GM23248 (cell line): ENCODE measurements around the gene FAM89B. TPM values are rescaled to one million over a fixed set of nuclear protein-coding genes. Genes with fewer than 3 reads are reported as not detected.

Experiments
- DNase-seq: peaks from one replicate; pipeline ENCODE4 v3.0.0-alpha.2; 2015
- H2AFZ ChIP-seq: fragments of 200-600 bp; sonication (generic); 2 replicates; pipeline ENCODE4 v1.6.1; 2016; ENCODE audit warnings: antibody characterized with exemption
- H3F3A ChIP-seq: fragments of 200-600 bp; sonication (generic); 2 replicates; pipeline ENCODE4 v1.6.1; 2016; ENCODE audit warnings: mild to moderate bottlenecking, antibody characterized with exemption, mixed run types; ENCODE audit not compliant: insufficient read depth
- H3K27ac ChIP-seq: fragments of 200-600 bp; sonication (generic); 2 replicates; pipeline ENCODE4 v1.5.1; 2016; ENCODE audit warnings: mild to moderate bottlenecking
- H3K27me3 ChIP-seq: fragments of 200-600 bp; sonication (generic); replicated peaks from 2 replicates; pipeline ENCODE4 v1.6.1; 2016; ENCODE audit warnings: mild to moderate bottlenecking; ENCODE audit not compliant: insufficient read depth
- H3K36me3 ChIP-seq: fragments of 200-600 bp; sonication (generic); 2 replicates; pipeline ENCODE4 v1.6.1; 2016; ENCODE audit warnings: low read depth, mild to moderate bottlenecking
- H3K4me1 ChIP-seq: fragments of 200-600 bp; sonication (generic); 2 replicates; pipeline ENCODE4 v1.6.1; 2016; ENCODE audit warnings: mild to moderate bottlenecking; ENCODE audit not compliant: insufficient read depth
- H3K4me2 ChIP-seq: fragments of 200-600 bp; sonication (generic); one replicate; pipeline ENCODE4 v1.6.1; 2016; ENCODE audit warnings: mild to moderate bottlenecking; ENCODE audit not compliant: unreplicated experiment
- H3K4me3 ChIP-seq: fragments of 200-600 bp; sonication (generic); 2 replicates; pipeline ENCODE4 v1.5.1; 2016; ENCODE audit warnings: mild to moderate bottlenecking
- H3K79me2 ChIP-seq: fragments of 200-600 bp; sonication (generic); 2 replicates; pipeline ENCODE4 v1.6.1; 2016; ENCODE audit warnings: mild to moderate bottlenecking; ENCODE audit not compliant: insufficient read depth
- H3K9ac ChIP-seq: fragments of 200-600 bp; sonication (generic); 2 replicates; pipeline ENCODE4 v1.6.1; 2016; ENCODE audit warnings: mild to moderate bottlenecking
- H3K9me2 ChIP-seq: fragments of 200-600 bp; sonication (generic); 2 replicates; pipeline ENCODE4 v1.6.1; 2016; ENCODE audit warnings: mixed run types, mild to moderate bottlenecking, moderate library complexity; ENCODE audit not compliant: insufficient read depth
- H3K9me3 ChIP-seq: fragments of 200-600 bp; sonication (generic); one replicate; pipeline ENCODE4 v1.6.1; 2017; ENCODE audit warnings: low read depth
- H4K20me1 ChIP-seq: fragments of 200-600 bp; sonication (generic); 2 replicates; pipeline ENCODE4 v1.6.0; 2016; ENCODE audit not compliant: insufficient read depth
- EZH2 ChIP-seq: fragments of 200-600 bp; sonication (generic); IDR thresholded peaks from 2 replicates; pipeline ENCODE4 v1.6.1; 2018; ENCODE audit warnings: antibody characterized with exemption, mild to moderate bottlenecking; ENCODE audit not compliant: insufficient read depth, poor library complexity, severe bottlenecking
- EZH2phosphoT487 ChIP-seq: fragments of 200-600 bp; sonication (generic); IDR thresholded peaks from 2 replicates; pipeline ENCODE4 v1.6.1; 2018; ENCODE audit warnings: antibody characterized with exemption, moderate library complexity, mild to moderate bottlenecking, low read depth; ENCODE audit not compliant: insufficient read depth
- WGBS, 2 experiments: methylation state at CpG; one replicate each; pipeline ENCODE4 v1.1.6; 2015 to 2017; ENCODE audit warnings: low lambda C conversion rate in 2 of 2, low coverage in 1 of 2; ENCODE audit errors: missing lambda C conversion rate in 2 of 2; 5-methylcytosine and 5-hydroxymethylcytosine counted together
- in situ Hi-C: fragments of 300-500 bp; cut with MboI; formaldehyde crosslinking; loops from 2 replicates; pipeline ENCODE4 v1.15.0; 2020
- polyA plus RNA-seq: library from polyadenylated mRNA; unstranded; fragments of >200 nt; fragmentation: Nextera tagmentation; extraction: Ambion mirVana; gene quantifications from 2 replicates; pipeline ENCODE4 v1.2.1, GENCODE V29; 2016
- total RNA-seq: library from RNA; depleted of rRNA; stranded (reverse); fragments of >200 nt; shearing (Covaris generic); gene quantifications from 2 replicates; pipeline ENCODE4 v1.2.3, GENCODE V29; 2014

The FAM89B gene
- total and polyA plus RNA-seq, 2 experiments from 2014 or later = 67.0 to 73.1 TPM

DNA sequence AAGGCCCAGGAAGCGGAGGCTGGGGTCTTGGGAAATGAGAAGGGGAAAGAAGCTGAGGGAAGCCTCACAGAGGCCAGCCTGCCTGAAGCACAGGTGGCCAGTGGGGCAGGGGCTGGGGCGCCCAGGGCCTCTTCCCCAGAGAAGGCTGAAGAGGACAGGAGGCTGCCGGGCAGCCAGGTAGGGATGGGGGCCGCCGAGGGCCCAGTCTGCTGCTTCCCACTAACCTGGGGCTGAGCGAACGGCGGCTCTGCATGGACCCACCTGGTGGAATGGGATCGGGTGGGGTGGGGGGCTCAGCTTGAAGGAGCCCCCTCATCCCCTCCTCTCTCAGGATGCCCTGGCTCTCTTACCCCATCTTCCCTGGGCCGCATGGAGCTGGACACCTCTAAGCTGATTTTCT, 11.3 kb downstream of the FAM89B start:
- peaks cover 6% of the 10 kb centered on the region; the same call in 1 of the 2 replicates for H3K36me3 ChIP-seq
- DNase-seq = no peak
- no peak overlapping the region for H3K4me3 ChIP-seq
- in situ Hi-C loops = no loop called here
- no peak overlapping the region for H2AFZ ChIP-seq
- H3K4me1 ChIP-seq = no peaks in the 10 kb centered on the region
- TF ChIP-seq EZH2phosphoT487 (no peak), EZH2 (no peak)
- H3K9ac ChIP-seq = no peak overlapping the region
- no peaks in the 10 kb centered on the region for H3K27me3 ChIP-seq
- peaks cover 8% of the 10 kb centered on the region for H3K79me2 ChIP-seq
- H3K9me3 ChIP-seq = no peaks in the 10 kb centered on the region
- H3K4me2 ChIP-seq = no peak overlapping the region
- no peak overlapping the region for H3K27ac ChIP-seq
- H3F3A ChIP-seq = no peaks in the 10 kb centered on the region
- 94 to 95% methylated on average over 10 of the region's 10 CpGs for WGBS, 2 experiments
- no peaks in the 10 kb centered on the region for H3K9me2 ChIP-seq
- H4K20me1 ChIP-seq = no peaks in the 10 kb centered on the region

- H4K20me1 ChIP-seq = no peaks in the 10 kb centered on the region
- H3K27me3 ChIP-seq = no peaks in the 10 kb centered on the region
- WGBS, 2 experiments = 82 to 88% methylated on average over 8 of the region's 8 CpGs
- no peaks in the 10 kb centered on the region for H3K9me3 ChIP-seq
- 0 out of 2 replicates have a peak, but pooled peaks cover 2% of the 10 kb centered on the region for H3K79me2 ChIP-seq
- no peaks in the 10 kb centered on the region for H3F3A ChIP-seq
- in situ Hi-C loops = no loop called here
- no peak overlapping the region for H3K27ac ChIP-seq
- TF ChIP-seq EZH2 (no peak), EZH2phosphoT487 (no peak)
- H3K36me3 ChIP-seq = peaks cover 6% of the 10 kb centered on the region; the same call in 1 of the 2 replicates
- H3K9ac ChIP-seq = no peak overlapping the region
- no peak overlapping the region for H3K4me2 ChIP-seq
- no peak for DNase-seq
- no peaks in the 10 kb centered on the region for H3K4me1 ChIP-seq
- H3K4me3 ChIP-seq = no peak overlapping the region
- H3K9me2 ChIP-seq = no peaks in the 10 kb centered on the region
- H2AFZ ChIP-seq = no peak overlapping the region
Measured at GRCh38 chr11:65584106-65584505, 11.8 kb downstream of the FAM89B start.

DNA sequence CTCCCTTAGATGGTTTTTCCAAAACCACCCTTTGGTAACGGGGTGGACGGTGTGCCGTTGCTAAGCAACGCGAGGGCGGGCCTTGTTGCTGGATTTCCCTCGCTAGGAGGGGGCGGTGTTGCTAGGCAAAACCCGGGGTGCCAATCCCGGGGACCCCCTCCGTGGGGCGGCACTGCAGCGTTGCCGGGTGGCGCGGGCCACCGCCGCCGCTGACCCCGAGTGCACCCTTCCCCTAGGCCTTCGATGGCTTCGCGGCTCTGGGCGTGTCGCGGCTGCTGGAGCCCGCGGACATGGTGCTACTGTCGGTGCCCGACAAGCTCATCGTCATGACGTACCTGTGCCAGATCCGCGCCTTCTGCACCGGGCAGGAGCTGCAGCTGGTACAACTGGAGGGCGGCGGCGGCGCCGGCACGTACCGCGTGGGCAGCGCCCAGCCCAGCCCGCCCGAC, 12.4 kb downstream of the FAM89B start:
- DNase-seq = no peak
- Histone ChIP-seq H3F3A (no peaks in the 10 kb centered on the region), H3K9me3 (no peaks in the 10 kb centered on the region), H3K27me3 (no peaks in the 10 kb centered on the region), H3K27ac (no peak overlapping the region), H3K4me2 (no peak overlapping the region), H3K9ac (no peak overlapping the region), H2AFZ (no peak overlapping the region), H4K20me1 (no peaks in the 10 kb centered on the region), H3K4me1 (no peaks in the 10 kb centered on the region), H3K4me3 (no peak overlapping the region), H3K79me2 (no peaks in the 10 kb centered on the region), H3K9me2 (no peaks in the 10 kb centered on the region), H3K36me3 (peaks cover 6% of the 10 kb centered on the region; the same call in 1 of the 2 replicates)
- WGBS, 2 experiments = 87 to 89% methylated on average over 26 to 46 of the region's 46 CpGs
- in situ Hi-C loops = no loop called here
- no peak for TF ChIP-seq EZH2phosphoT487
- TF ChIP-seq EZH2 = no peak

GRCh38 chr11:65585396-65586246, 13.3 kb downstream of the FAM89B start:
- TF ChIP-seq EZH2phosphoT487 = no peak
- no peak for TF ChIP-seq EZH2
- Histone ChIP-seq H3K9me3 (no peaks in the 10 kb centered on the region), H3F3A (peaks cover 2% of the 10 kb centered on the region; the same call in 1 of the 2 replicates), H3K27me3 (no peaks in the 10 kb centered on the region), H3K4me3 (no peak overlapping the region), H3K27ac (no peak overlapping the region), H4K20me1 (no peaks in the 10 kb centered on the region), H3K4me1 (no peaks in the 10 kb centered on the region), H3K9me2 (no peaks in the 10 kb centered on the region), H3K4me2 (no peak overlapping the region), H3K79me2 (no peaks in the 10 kb centered on the region), H2AFZ (no peak overlapping the region), H3K36me3 (peaks cover 10% of the 10 kb centered on the region; the same call in 1 of the 2 replicates), H3K9ac (no peak overlapping the region)
- 85 to 88% methylated on average over 20 to 51 of the region's 51 CpGs for WGBS, 2 experiments
- in situ Hi-C loops = no loop called here
- DNase-seq = no peak
